ENCODE data around the gene SLC27A1. TPM values are rescaled to one million over a fixed set of nuclear protein-coding genes. Genes with fewer than 3 reads are reported as not detected.

The SLC27A1 gene
- total RNA-seq, 2 donors from 2014 or later, result 11.8 to 16.9 TPM

DNA sequence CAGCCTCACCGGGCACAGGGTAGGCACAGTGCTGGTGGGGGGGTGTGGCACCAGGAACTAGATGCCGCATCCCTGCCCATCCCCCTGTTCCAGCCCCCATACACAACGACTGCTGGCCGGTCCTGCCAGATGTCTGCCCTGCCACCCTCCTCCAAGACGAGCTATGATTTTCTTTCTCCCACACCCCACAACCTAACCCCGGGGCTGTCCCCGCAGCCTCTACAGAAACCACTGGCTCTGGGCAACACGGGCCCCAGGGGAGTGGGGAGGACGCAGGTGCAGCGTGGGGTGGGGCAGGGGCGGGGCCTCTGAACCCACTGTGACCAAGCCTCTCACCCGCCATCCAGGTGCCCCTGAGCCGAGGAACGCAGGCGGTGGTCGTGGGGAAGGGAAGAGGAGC is 56.6 kb downstream of the SLC27A1 start:
- 60 to 84% methylated on average over 1 to 16 of the region's 16 CpGs for WGBS, 2 experiments (ENCODE audit: insufficient coverage in 1 of 2, insufficient read length in 1 of 2)
- TF ChIP-seq, protein P1, sequence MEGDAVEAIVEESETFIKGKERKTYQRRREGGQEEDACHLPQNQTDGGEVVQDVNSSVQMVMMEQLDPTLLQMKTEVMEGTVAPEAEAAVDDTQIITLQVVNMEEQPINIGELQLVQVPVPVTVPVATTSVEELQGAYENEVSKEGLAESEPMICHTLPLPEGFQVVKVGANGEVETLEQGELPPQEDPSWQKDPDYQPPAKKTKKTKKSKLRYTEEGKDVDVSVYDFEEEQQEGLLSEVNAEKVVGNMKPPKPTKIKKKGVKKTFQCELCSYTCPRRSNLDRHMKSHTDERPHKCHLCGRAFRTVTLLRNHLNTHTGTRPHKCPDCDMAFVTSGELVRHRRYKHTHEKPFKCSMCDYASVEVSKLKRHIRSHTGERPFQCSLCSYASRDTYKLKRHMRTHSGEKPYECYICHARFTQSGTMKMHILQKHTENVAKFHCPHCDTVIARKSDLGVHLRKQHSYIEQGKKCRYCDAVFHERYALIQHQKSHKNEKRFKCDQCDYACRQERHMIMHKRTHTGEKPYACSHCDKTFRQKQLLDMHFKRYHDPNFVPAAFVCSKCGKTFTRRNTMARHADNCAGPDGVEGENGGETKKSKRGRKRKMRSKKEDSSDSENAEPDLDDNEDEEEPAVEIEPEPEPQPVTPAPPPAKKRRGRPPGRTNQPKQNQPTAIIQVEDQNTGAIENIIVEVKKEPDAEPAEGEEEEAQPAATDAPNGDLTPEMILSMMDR (conservative IDR thresholded peaks at IDR 0.05), result no peak
- no peak overlapping the region for H3K4me3 ChIP-seq (ENCODE audit: low read length)

DNA sequence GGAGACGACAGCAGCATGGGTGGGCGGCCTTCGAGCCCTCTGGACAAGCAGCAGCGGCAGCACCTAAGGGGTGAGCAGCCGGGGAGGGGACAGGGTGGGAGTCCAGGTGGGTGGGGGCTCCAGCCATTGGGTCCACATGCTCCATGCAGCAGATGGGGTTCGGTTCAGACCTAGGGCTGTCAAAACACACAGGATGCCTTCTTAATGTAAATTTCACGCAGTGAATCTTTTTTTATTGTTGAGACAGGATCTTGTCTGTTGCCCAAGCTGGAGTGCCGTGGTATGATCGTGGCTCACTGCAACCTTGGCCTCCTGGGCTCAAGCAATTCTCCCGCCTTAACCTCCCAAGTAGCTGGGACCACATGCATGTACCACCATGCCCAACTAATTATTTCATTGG is 57.0 kb downstream of the SLC27A1 start:
- no peak overlapping the region for H3K9ac ChIP-seq (ENCODE audit: extremely low read depth, low read length, poor library complexity, severe bottlenecking)
- no peaks in the 10 kb centered on the region for H3K4me1 ChIP-seq (ENCODE audit: control insufficient read depth, insufficient read depth, low read length)
- WGBS, 2 experiments (ENCODE audit: insufficient coverage in 1 of 2, insufficient read length in 1 of 2), result 91 to 93% methylated on average over 7 to 10 of the region's 10 CpGs
- no peak for DNase-seq
- Mint-ChIP-seq H3K4me3 (no peak overlapping the region), H3K9me3 (peaks cover 12% of the 10 kb centered on the region), H3K27me3 (ENCODE audit: insufficient read depth) (peaks cover 3% of the 10 kb centered on the region), H3K4me1 (no peaks in the 10 kb centered on the region), H3K27ac (no peak overlapping the region), H3K36me3 (ENCODE audit: low read depth) (peaks cover under 1% of the 10 kb centered on the region)
- no peaks in the 10 kb centered on the region for H3K27me3 ChIP-seq (ENCODE audit: control insufficient read depth, insufficient read depth, low read length, poor library complexity, severe bottlenecking)
- TF ChIP-seq, protein P1 (conservative IDR thresholded peaks at IDR 0.05), result no peak
- H3K4me3 ChIP-seq (ENCODE audit: low read length), result no peak overlapping the region
- no peaks in the 10 kb centered on the region for H3K36me3 ChIP-seq (ENCODE audit: control insufficient read depth, insufficient read depth, low read length)
- no peak overlapping the region for H3K27ac ChIP-seq (ENCODE audit: low read depth, low read length)
- no peaks in the 10 kb centered on the region for H3K9me3 ChIP-seq (ENCODE audit: control insufficient read depth, low read length)

More for the DNA sequence above, 56.6 kb downstream of the SLC27A1 start:
- H3K27me3 Mint-ChIP-seq (ENCODE audit: insufficient read depth), result peaks cover 3% of the 10 kb centered on the region
- no peak for DNase-seq
- peaks cover 3% of the 10 kb centered on the region for H3K36me3 Mint-ChIP-seq (ENCODE audit: low read depth)
- Histone ChIP-seq H3K4me1 (ENCODE audit: control insufficient read depth, insufficient read depth, low read length) (no peaks in the 10 kb centered on the region), H3K36me3 (ENCODE audit: control insufficient read depth, insufficient read depth, low read length) (no peaks in the 10 kb centered on the region), H3K27me3 (ENCODE audit: control insufficient read depth, insufficient read depth, low read length, poor library complexity, severe bottlenecking) (no peaks in the 10 kb centered on the region), H3K9ac (ENCODE audit: extremely low read depth, low read length, poor library complexity, severe bottlenecking) (no peak overlapping the region), H3K27ac (ENCODE audit: low read depth, low read length) (no peak overlapping the region), H3K9me3 (ENCODE audit: control insufficient read depth, low read length) (no peaks in the 10 kb centered on the region)
- no peaks in the 10 kb centered on the region for H3K4me1 Mint-ChIP-seq
- H3K27ac Mint-ChIP-seq, result no peak overlapping the region
- no peak overlapping the region for H3K4me3 Mint-ChIP-seq
- peaks cover 12% of the 10 kb centered on the region for H3K9me3 Mint-ChIP-seq

GRCh38 chr19:17528610-17529009 is 58.3 kb downstream of the SLC27A1 start:
- no peaks in the 10 kb centered on the region for H3K4me1 ChIP-seq (ENCODE audit: control insufficient read depth, insufficient read depth, low read length)
- Mint-ChIP-seq H3K4me1 (no peaks in the 10 kb centered on the region), H3K27me3 (ENCODE audit: insufficient read depth) (peaks cover 3% of the 10 kb centered on the region), H3K4me3 (no peak overlapping the region), H3K27ac (no peak overlapping the region), H3K36me3 (ENCODE audit: low read depth) (no peaks in the 10 kb centered on the region), H3K9me3 (peaks cover 12% of the 10 kb centered on the region)
- no peaks in the 10 kb centered on the region for H3K36me3 ChIP-seq (ENCODE audit: control insufficient read depth, insufficient read depth, low read length)
- H3K27me3 ChIP-seq (ENCODE audit: control insufficient read depth, insufficient read depth, low read length, poor library complexity, severe bottlenecking), result no peaks in the 10 kb centered on the region
- no peak for DNase-seq
- no peak overlapping the region for H3K9ac ChIP-seq (ENCODE audit: extremely low read depth, low read length, poor library complexity, severe bottlenecking)
- no peak overlapping the region for H3K4me3 ChIP-seq (ENCODE audit: low read length)
- H3K27ac ChIP-seq (ENCODE audit: low read depth, low read length), result no peak overlapping the region
- no peaks in the 10 kb centered on the region for H3K9me3 ChIP-seq (ENCODE audit: control insufficient read depth, low read length)
- TF ChIP-seq, protein P1 (conservative IDR thresholded peaks at IDR 0.05), result no peak
- 94 to 100% methylated on average over 1 to 3 of the region's 3 CpGs for WGBS, 2 experiments (ENCODE audit: insufficient coverage in 1 of 2, insufficient read length in 1 of 2)
